HG03025 (cell line): ENCODE measurements around the gene DIS3.
"Not testable (repeated sequence)": the region's sequence is repeated elsewhere in the genome, so short reads cannot be mapped to it uniquely, and the experiment has no call there.

ENCODE experiments used
- ATAC-seq: cut with Tn5 transposase; IDR thresholded peaks from one replicate; pipeline ENCODE4 v1.9.1; 2021; ENCODE audit warnings: mild to moderate bottlenecking, moderate library complexity; ENCODE audit not compliant: unreplicated experiment, low FRiP score

DIS3 gene

DNA sequence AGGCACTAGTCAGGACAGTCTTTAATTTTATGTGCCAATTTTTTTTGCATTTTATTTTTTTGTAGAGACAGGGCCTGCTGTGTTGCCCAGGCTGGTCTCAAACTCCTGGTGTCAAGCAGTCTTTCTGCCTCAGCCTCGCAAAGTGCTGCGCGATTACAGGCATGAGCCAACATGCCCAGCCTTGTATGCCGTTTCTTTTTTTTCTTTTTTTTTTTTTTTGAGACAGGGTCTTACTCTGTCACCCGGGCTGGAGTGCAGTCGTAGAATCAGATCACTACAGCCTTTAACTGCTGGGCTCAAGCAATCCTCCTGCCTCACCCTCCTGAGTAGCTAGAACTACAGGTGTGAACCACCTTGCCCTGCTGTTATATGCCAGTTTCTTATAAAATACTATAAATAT, 27.6 kb downstream of the DIS3 start:
- ATAC-seq, result no peak

DNA sequence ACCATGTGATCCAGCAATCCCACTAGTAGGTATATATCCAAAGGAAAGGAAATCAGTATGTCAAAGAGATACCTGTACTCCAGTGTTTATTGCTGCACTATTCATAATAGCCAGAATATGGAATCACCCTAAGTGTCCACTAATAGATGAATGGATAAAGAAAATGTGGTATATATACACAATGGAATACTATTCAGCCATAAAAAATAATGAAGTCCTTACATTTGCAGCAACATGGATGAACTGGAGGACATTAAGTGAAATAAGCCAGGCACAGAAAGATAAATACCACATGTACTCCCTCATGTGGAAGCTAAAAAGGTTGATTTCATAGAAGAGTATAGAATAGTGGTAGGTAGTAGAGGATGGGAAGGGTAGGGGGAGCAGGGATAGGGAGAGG, 30.5 kb downstream of the DIS3 start:
- no peak for ATAC-seq

DNA sequence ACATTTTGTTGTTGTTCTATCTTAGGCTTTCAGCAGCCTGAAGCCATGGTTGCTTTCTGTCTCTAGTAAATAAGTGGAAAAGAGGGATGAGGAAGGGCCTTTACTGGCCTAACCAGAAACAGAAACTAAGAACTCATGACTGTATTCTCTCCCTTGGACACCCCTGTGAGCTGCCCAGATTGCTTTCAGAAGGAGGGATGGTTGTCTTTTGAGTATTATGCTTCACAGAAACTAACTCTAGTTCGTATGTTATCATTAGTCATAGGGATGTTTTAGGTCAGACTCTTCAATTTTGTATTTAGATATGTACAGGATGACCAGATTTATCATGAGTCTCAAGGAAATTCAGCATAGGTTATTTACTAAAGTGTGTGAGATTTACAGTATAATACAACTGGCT, 36.4 kb downstream of the DIS3 start:
- ATAC-seq, result no peak

DNA sequence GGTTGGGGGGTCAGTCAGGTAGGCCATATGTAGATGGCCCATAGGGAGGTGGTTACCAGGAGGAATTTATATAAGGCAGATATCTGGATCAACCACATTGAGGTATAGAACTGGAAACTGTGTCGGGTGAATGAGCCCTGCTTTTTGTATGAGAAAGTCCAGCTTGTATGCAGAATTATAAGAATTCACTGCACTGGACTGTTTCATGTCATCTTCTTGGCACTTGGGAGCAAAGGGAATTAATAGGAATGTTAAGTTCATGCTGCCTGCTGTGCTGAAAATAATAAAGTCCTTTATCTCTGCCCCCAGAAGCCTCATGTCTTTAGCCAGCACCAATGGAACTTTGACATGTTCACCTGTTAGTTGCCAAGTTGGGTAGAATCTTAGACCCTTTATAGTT, 41.7 kb downstream of the DIS3 start:
- ATAC-seq, result no peak

DNA sequence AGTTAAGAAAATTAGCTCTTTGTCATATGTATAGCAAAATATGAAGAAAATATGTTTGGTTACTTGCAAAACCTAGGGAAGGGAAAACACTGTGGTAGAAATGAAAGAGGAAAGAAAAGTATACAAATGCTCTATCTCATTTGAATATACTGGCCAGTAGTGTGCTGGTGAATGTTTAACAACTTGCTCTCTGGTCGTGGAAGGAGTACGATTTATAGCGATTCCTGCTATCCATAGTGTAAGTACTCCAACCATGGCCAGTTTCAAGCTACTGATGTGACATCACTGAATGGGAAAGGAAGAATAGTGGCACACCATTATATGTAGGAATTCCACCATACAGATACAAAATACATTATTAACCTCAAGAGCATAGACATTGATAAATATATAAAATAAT, 44.7 kb downstream of the DIS3 start:
- no peak for ATAC-seq

DNA sequence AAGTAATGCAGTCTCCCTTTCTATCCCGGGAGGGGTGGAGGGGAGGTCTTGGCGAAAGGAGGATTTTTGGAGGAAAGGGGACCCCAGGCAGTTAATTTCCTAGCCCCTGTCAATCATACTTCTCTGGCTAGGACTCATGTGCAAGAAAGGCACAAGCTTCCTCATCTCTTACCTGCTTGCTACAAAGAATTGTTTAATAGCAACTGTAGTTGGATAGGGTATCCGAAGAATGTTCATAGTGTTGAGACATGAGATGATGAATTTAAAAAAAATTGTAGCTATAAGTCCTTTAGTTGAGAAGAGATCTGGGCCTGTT, 53.5 kb downstream of the DIS3 start:
- ATAC-seq, result no peak

DNA sequence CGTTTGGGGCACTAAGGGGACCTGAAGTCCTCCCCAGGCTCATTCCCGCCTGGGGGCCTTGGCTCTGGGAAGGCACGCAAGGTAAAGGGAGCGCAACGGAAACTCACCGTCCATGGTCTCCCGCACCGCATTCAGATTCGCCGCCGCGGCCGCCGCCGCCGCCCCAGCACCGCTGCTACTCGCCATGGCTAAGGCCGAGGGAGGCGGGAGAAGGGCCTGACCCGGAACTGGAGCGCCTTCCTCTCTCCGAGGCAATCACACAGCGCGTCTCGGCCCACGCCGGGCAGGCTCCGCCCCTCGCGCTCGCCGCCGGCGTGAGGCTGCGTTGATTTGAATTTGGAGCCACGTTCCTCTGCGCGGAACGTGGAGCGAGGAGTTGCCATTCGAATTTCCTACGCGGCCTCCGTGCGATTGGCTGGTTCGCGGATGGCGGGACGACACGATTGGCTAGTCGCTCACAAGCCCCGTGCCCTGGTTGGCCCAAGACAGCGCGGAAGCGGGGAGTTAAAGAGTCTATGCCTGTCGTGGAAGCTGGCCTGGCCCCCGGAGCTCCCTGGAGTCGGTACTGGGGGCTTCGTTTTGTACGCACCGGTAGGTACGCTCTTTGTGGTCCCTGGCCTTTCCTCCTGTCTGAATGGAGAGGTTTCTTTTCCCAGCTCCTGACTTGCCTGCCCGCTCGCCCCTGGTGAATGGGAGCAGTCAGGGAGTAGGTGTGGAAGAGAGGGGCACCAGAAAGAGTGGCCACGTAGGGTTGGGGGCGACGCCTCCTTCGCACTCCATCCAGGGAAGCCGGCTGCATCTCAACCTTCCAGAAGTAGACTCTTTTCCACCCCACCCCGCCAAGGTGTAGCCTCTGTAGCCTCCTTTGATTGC, 54.0 kb downstream of the DIS3 start, which contains the start of the genes BORA and MZT1:
Gene BORA (plus strand): TSS at position 507 of the 873 bp plus-strand sequence. CDS start 1,018 bp downstream, outside the sequence.
Gene MZT1 (minus strand): TSS at position 213 of the 873 bp plus-strand sequence. CDS start 27 bp downstream, at position 186.
- peak; percentile 97 for ATAC-seq

DNA sequence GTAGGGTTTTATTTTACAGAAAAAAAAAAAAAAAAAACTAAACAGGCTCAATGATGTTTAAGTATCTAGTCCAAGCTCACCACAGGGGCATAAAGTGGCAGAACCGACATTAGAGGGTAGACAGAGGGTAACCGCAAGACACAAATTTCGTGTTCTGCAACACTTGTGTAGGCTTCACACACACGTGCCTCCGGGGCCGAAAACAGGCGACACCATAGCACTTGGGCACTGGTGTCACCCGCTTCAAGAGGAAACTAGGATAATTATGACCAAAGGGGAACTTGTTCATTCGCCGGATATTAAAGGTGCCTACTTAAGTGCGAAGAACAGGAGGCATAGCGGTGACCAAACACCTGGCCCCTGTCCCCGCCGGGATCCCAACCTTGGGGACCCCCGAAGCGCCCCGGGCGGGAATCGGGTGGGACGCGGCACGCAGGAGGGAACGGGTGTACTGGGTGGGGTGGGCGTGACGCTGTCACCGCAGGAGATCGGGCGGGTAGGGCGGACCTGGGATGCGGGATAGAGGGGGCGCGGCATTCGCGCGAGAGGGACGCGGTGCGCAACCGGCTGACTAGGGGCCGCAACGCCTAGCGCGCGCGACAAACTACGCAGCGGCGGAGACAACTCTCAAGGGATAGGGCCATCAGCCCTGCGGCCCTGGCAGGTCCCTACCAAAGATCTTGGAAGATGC, 54.8 kb downstream of the DIS3 start:
- peak; percentile 22 for ATAC-seq

DNA sequence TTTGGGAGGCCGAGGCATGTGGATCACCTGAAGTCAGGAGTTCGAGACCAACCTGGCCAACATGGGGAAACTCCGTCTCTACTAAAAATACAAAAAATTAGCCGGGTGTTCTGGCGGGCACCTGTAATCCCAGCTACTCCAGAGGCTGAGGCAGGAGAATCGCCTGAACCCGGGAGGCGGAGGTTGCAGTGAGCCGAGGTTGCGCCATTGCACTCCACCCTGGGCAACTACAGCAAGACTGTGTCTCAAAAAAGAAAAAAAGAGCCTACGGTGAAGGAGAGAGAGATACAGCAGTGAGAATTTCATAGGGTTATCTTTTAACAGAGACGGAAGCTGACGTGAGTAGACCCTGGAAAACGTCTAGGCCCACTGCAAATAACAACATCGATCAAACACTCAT, 55.5 kb downstream of the DIS3 start:
- ATAC-seq, result not testable (repeated sequence)

DNA sequence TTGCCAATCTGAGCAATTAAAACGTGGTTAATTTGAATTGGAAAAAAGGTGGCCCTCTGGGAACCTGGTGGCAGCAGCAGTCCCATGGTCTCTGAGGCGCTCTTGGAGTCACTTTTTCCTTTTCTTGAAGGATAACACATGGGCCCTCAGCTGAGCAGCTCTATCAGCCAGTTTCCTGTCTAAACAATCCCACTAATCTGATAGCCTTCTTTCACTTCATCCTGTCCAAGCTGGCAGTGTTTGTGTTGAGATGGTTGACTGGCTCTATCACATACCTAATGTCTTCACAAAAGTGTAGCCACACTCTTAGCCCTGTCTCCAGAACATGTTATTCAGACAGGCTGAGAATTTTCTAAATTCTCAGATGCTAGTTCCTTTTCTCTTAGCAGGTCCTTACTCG, 64.9 kb downstream of the DIS3 start:
- ATAC-seq, result no peak
